ENCODE results near the gene NR2E3.
"Not testable (repeated sequence)": the region's sequence is repeated elsewhere in the genome, so short reads cannot be mapped to it uniquely, and the experiment has no call there.

The NR2E3 gene

DNA sequence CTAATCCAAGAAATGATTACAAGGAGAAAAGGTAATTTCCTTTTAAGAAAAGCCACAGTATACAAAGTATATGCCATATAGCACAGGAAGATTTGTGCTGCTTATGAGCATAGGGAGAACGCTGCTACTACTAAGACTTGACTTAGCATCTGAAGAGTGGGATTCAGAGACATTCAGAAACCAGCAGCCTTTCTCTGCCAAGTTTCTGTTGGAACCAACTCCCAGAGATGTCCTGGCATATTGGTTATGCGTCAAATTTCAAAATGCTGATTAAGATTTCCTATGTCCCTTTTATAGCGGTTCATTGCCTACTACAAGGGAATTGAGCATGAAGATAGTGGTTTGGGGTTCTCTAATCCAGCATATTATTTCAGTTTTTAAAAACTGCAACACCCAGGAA, 4.9 kb downstream of the NR2E3 start:
- DNase-seq (ENCODE audit: low read depth) = no peak

DNA sequence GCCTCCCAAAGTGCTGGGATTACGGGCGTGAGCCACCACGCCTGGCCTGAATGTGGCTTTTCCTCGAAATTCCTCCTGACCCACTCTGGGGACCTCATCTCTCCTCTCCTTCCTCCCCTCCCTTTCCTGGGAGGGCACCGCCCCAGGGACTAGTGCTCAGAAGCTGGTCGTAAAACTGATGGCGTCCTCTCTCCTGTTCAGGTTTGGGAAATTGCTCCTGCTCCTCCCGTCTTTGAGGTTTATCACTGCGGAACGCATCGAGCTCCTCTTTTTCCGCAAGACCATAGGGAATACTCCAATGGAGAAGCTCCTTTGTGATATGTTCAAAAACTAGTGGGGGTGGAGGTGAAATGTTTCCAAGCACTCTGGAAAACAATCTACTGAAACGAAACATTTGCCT, 7.0 kb downstream of the NR2E3 start:
- no peak for DNase-seq (ENCODE audit: low read depth)

DNA sequence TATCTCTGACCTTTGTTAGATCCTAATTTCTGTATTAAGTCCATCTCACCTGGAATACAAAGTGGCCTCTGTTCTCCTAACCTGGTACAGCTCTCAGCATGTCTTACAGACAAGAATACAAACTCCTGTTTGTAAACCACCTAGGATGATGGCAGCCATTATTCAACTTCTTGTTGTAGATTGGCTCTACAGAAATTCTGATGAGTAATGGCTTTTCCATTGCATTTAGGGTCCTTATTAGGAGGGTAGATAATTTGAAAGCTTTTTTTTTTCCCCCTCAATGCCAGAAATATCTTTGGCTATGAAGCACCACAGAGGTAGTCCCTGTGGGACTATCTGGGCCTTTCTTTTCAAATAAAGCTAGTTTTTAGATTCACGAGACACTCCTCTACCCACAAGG, 9.8 kb downstream of the NR2E3 start:
- DNase-seq (ENCODE audit: low read depth) = no peak

DNA sequence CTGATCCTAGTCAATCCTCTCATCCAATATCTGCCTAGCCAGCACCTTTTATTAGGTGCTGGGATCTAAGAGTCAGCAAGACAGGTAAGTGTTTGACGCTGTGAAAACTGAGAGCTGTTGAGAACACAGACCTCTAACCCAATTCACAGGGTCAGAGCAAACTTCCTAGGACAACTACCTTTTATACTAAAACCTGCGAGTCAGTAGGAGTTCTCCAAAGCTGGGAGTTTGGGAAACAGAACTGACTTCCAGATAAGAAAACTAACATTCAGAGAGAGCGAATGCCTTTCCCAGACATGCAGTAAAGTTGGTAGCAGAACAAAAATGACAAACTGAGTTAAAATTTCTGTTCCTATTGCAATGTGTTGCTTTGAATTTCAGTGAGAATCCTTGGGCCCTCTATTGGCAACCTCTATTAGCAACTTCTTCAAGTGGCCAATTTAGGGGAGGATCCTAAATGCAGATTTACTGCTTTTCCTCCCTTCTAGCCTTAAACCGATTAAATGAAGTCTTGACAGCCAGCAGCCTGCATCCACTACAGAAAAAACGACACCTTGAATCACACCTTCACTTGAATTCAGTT, 11.3 kb downstream of the NR2E3 start:
- no peak for DNase-seq (ENCODE audit: low read depth)

DNA sequence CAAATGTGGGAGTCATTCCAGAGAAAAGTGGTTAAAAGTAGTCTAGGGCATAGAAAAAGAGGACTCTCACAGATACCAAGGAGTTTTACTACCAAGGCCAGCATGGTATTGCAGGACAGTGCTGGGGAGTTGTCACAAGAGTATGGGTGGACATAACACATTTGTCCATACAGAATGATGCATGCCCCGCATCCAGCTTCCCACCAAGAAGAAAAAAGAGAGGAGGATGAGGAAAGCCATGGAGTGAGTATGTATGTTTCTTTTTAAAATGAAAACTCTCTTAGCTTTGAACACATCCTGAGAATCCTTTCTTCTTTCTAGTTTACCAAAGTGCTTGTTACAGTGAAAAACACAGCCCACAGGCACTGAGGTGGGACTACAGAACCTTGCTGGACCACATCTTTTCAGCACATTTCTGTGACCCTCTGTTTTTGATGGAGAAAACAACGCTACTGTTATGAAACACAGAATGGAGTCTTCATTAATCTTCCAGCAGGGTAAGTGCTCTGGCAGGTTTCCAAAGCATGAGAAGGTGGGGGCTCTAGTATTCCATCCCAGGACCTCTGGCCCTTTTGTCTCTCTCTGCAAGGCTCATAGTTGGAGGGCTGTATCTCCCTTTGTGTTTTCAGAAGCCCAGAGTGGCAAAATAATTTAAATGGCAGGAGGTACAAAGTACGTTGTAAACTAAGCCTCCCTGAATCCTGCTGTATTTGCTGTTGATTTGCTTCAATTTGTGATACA, 12.7 kb downstream of the NR2E3 start:
- no peak for DNase-seq (ENCODE audit: low read depth)

DNA sequence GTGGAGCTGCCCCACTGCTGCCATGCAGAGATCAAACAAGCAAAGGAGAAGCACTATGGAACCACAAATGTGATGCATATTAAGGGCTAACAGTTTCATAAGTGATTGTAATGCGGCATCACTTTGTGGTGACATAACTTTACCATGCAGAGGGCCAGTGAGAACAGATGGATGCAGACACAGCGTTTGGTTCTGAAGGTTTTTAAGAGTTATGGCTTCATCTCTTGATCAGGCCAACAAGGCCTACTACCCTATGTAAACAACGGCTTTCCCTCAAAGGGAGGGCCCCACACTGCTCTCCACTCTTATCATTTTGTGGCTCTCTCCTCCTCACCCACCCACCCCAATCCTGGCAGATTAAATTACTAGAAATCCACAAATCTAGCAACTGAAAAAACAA, 13.4 kb downstream of the NR2E3 start:
- DNase-seq (ENCODE audit: low read depth) = no peak

DNA sequence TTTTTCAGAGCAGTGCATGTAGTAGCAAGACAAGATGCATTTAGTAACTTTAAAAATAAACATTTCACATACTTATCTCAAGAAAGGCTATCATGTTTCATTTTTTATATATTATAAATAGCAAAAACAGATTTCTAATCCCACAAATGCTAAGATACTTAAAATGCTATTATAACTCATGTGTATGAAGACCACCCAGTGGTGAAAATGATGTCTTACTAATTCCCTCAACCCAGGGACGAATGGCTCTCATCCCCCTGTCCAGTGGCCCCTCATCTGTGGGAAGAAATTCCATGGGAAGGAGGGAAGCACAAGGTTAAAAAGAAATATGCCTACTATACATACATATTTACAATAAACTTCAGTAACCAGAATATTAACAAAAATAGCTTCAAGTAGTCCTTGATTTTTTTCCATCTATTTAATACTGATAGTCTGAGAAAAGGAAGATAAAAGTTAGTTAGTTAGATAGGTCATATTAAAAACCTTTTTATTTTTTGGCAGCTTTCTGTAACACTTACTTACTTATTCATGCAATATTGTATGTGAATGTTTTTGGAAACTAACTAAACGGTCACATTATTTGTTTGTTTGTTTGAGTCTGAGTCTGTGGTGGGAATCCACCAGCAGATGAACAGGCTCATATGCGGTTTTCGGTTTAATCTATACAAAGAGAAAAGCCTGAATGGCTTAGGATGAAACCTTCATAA, 14.8 kb downstream of the NR2E3 start:
- no peak for DNase-seq (ENCODE audit: low read depth)

DNA sequence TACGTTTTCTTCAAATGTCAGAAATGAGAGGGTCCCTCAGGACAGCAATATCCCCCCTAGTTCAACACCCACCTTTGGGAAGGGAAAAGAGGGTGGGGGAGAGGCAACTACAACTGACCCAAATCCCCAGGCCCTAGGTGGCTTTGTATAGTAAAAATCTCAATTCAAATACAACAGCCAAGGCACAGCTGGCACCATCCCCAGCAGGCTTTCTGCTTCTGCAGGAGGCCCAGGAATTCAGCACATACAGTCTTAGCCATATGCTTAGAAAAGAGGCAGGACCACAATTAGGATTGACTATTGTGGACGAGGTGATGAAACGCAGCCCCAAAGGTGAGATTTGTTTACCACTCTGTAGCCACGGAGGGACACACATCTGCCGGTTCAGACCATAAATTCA, 15.8 kb downstream of the NR2E3 start:
- no peak for DNase-seq (ENCODE audit: low read depth)

DNA sequence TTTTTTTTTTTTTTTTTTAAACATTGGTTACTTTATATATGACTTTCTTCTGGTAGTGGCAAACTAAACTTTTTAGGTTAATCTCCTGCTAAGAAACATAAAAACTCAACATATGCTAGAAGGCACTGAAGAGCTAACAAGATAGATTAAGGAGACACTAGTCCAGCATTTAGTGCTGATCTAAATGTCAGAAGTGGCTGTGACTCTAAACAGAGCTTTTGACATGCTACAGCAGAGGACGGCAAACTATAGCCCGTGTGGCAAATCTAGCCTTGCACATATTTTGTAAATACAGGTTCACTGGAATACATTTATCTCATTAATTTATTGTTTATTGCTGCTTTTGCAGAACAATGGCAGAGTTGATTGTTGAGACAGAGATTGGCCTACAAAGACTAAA, 20.6 kb downstream of the NR2E3 start:
- no peak for DNase-seq (ENCODE audit: low read depth)

DNA sequence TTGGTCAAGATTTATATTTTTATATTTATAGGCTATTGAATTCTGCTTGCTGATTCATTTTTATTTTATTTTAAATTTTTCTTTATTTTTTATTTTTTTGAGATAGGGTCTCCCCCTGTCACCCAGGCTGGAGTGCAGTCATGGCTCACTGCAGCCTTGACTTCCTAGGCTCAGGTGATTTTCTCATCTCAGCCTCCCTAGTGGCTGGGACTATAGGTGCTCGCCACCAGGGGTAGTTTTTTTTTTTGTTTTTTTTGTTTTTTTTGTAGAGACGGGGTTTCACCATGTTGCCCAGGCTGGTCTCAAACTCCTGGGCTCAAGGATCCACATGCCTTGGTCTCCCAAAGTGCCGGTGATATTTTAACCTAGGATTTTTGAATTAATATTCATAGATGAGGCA, 31.2 kb downstream of the NR2E3 start:
- no peak for DNase-seq (ENCODE audit: low read depth)

DNA sequence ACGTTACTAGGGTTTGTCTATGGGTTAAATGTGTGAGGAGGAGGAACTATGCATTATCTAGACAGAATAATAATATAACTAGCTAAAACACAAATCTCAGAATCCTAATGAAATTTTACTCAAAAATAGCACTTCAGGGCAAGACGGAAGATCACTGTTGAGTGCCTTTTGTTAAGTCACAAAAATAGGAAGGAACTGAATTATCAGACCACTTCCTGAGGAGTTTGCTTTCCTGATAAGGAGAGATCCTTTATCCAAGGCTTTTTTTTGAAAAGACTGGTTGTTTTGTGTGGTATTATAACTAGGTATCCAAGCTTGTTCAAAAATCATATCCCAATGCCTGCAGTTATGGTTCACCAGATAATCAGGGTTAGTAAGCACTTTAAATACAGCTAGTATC, 34.6 kb downstream of the NR2E3 start:
- no peak for DNase-seq (ENCODE audit: low read depth)

DNA sequence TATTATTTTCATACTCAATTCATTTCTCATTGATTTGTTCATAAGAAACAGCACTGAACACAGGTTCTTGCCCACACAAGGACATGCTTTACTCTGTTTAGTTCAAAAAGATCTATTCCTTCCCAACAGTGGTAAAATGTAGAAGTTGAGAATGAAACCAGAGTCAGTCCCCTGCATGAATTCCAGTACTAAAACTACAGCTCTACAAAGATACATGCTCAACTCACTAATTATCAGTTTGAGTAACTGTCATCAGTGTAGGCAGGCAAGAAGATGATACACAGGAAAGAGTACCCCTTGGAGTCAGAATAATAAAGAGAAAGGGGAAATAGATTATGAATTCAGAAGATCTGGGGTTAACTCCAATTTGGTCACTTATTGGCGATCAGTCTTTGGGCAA, 43.2 kb downstream of the NR2E3 start:
- DNase-seq (ENCODE audit: low read depth) = no peak

DNA sequence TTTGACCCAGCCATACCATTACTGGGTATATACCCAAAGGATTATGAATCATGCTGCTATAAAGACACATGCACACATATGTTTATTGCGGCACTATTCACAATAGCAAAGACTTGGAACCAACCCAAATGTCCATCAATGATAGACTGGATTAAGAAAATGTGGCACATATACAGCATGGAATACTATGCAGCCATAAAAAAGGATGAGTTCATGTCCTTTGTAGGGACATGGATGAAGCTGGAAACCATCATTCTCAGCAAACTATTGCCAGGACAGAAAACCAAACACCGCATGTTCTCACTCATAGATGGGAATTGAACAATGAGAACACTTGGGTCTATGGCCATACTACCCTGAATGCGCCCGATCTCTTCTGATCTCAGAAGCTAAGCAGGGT, 47.9 kb downstream of the NR2E3 start:
- DNase-seq (ENCODE audit: low read depth) = not testable (repeated sequence)

Data from activated T-cell treated with anti-CD3 and anti-CD28 coated beads for 1 hour (primary cell).